Ectodermal cell (in vitro differentiated cells): ENCODE data around the gene OR8G5.
"Not testable (repeated sequence)": the region's sequence is repeated elsewhere in the genome, so short reads cannot be mapped to it uniquely, and the experiment has no call there.

Source experiments
- H3K27ac ChIP-seq: 2 replicates; pipeline ENCODE4 v1.7.0; 2013; ENCODE audit warnings: mild to moderate bottlenecking, low read depth, low read length; ENCODE audit not compliant: insufficient read depth, poor library complexity, severe bottlenecking
- H3K27me3 ChIP-seq: 2 replicates; pipeline ENCODE4 v1.7.0; 2013; ENCODE audit warnings: mild to moderate bottlenecking, low read length; ENCODE audit not compliant: insufficient read depth, control insufficient read depth, poor library complexity, severe bottlenecking
- H3K36me3 ChIP-seq: one replicate; pipeline ENCODE4 v1.7.0; 2013; ENCODE audit warnings: low read length; ENCODE audit not compliant: control insufficient read depth, insufficient read depth
- H3K4me1 ChIP-seq: one replicate; pipeline ENCODE4 v1.7.0; 2013; ENCODE audit warnings: low read length; ENCODE audit not compliant: control insufficient read depth, insufficient read depth
- H3K4me3 ChIP-seq: 2 replicates; pipeline ENCODE4 v1.7.0; 2013; ENCODE audit warnings: low read depth, low read length, control low read depth; ENCODE audit not compliant: insufficient read depth
- H3K9me3 ChIP-seq: 2 replicates; pipeline ENCODE4 v1.7.0; 2013; ENCODE audit warnings: mild to moderate bottlenecking, low read length, moderate library complexity; ENCODE audit not compliant: control insufficient read depth
- whole genome bisulfite sequencing, 2 experiments: methylation state at CpG; one replicate each; pipeline ENCODE4 v1.1.7; 2013; ENCODE audit warnings: missing lambda C conversion rate in 2 of 2; 5-methylcytosine and 5-hydroxymethylcytosine counted together

The OR8G5 gene

DNA sequence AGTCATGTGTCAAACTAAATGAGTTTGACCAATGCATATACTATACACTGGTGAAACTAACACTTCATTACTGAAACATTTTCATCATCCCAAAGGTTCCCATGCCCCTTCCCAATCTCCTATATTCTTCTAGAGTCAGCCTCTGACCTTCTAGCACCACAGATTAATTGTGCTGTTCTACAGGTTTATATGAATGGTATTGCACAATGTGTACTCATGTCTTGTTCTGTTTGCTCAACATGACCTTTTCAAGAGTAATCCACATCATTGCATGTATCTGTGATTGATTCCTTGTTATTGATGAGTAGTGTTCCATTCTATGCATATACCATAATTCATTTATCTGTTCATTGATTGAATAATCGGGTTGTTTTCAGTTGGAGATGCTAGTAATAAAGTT, 22.8 kb upstream of the OR8G5 start:
- no peaks in the 10 kb centered on the region for H3K4me1 ChIP-seq
- no peaks in the 10 kb centered on the region for H3K9me3 ChIP-seq
- WGBS, 2 experiments, result no CpG with 5 or more reads among the region's 1 CpG

GRCh38 chr11:124238512-124238911, 17.7 kb upstream of the OR8G5 start:
- H3K4me1 ChIP-seq, result no peaks in the 10 kb centered on the region
- WGBS, 2 experiments, result 79 to 80% methylated on average over 3 to 5 of the region's 5 CpGs
- no peak overlapping the region for H3K27ac ChIP-seq
- H3K36me3 ChIP-seq, result no peaks in the 10 kb centered on the region
- no peaks in the 10 kb centered on the region for H3K9me3 ChIP-seq
- H3K27me3 ChIP-seq, result no peaks in the 10 kb centered on the region
- H3K4me3 ChIP-seq, result no peak overlapping the region

More for the DNA sequence above, 22.8 kb upstream of the OR8G5 start:
- H3K36me3 ChIP-seq, result no peaks in the 10 kb centered on the region
- H3K27me3 ChIP-seq, result no peaks in the 10 kb centered on the region
- no peak overlapping the region for H3K27ac ChIP-seq
- no peak overlapping the region for H3K4me3 ChIP-seq

DNA sequence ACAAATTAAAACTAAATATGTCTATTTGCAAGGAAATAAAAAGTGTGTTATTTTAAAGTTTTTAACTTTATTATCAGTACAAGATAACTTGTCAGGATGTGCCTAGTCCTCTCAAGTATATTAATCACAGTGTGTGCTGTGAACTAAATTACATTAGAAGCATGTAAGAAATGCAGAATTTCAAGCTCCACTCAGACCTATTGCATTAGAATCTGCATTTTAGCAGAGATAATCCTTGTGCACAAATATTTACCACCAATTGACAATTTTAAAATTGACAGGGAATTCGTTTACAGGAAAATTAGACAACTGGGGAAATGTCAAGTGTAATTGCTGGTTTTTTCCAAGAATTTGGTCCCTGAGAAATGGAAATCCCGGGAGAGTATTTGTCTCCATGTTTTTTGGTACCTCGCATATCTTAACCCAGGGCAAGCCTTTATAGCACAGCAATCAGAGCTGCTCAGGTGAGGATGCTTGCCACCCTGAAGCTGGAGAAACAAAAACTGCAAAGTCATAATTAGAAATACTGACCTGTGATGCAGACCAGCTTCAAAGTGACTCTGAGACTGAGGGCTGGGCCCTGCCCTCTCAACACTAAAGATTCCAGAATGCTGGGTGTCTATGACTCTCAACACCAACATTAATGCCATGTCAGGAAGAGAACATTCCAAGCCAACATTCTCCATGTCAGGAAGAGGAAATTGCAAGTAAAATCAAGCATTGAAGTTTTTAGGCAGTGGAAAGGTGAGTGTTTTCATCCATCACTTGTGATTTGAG, 15.4 kb upstream of the OR8G5 start, which contains the start of gene OR8G1:
OR8G1 (plus strand) TSS at position 475 of the 777 bp plus-strand sequence. CDS start 8,581 bp downstream, outside the sequence.
- H3K27me3 ChIP-seq, result no peaks in the 10 kb centered on the region
- 78 to 87% methylated on average over 3 of the region's 3 CpGs for WGBS, 2 experiments
- H3K4me3 ChIP-seq, result no peak within 1 kb of the TSS
- no peaks in the 10 kb centered on the region for H3K4me1 ChIP-seq
- no peak within 1 kb of the TSS for H3K27ac ChIP-seq
- no peaks in the 10 kb centered on the region for H3K9me3 ChIP-seq
- H3K36me3 ChIP-seq, result no peaks in the 10 kb centered on the region

GRCh38 chr11:124249869-124250268, 6.3 kb upstream of the OR8G5 start:
- not testable (repeated sequence) for H3K9me3 ChIP-seq, H3K27me3 ChIP-seq, H3K36me3 ChIP-seq, H3K4me1 ChIP-seq, H3K4me3 ChIP-seq, H3K27ac ChIP-seq
- WGBS, 2 experiments, result 76 to 86% methylated on average over 3 of the region's 3 CpGs

- not testable (repeated sequence) for H3K27me3 ChIP-seq, H3K27ac ChIP-seq, H3K9me3 ChIP-seq, H3K36me3 ChIP-seq, H3K4me1 ChIP-seq, H3K4me3 ChIP-seq
- 88 to 95% methylated on average over 4 of the region's 4 CpGs for WGBS, 2 experiments
Measured at GRCh38 chr11:124265041-124265440, 8.9 kb downstream of the OR8G5 start.

GRCh38 chr11:124270886-124271285, 14.7 kb downstream of the OR8G5 start:
- H3K27ac ChIP-seq, H3K27me3 ChIP-seq, H3K9me3 ChIP-seq, H3K4me1 ChIP-seq, H3K4me3 ChIP-seq, H3K36me3 ChIP-seq: not testable (repeated sequence)
- 63 to 72% methylated on average over 5 to 7 of the region's 7 CpGs for WGBS, 2 experiments

DNA sequence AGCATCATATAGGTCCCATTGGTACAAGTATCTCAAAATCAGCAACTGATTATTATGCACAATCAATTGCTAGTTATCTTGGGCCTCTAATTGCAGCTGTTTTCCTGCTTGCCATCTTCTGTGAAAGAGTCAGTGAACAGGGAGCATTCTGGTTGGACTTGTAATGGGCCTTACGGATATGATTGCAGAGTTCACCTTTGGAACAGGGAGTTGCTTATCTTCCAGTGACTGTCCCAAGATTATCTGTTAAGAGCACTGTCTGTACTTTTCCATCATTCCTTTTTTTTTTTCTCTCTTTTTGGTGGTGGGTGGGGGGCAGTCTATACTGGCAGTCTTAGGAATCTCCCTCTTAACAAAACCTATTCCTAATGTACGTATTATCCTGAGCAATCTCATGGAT, 17.8 kb downstream of the OR8G5 start:
- Histone ChIP-seq H3K4me3 (no peak overlapping the region), H3K9me3 (no peaks in the 10 kb centered on the region), H3K27ac (no peak overlapping the region), H3K4me1 (no peaks in the 10 kb centered on the region), H3K27me3 (no peaks in the 10 kb centered on the region), H3K36me3 (no peaks in the 10 kb centered on the region)
- whole genome bisulfite sequencing, 2 experiments, result 87 to 95% methylated on average over 2 of the region's 2 CpGs

- H3K4me1 ChIP-seq, result no peaks in the 10 kb centered on the region
- no peaks in the 10 kb centered on the region for H3K9me3 ChIP-seq
- H3K27me3 ChIP-seq, result no peaks in the 10 kb centered on the region
- H3K4me3 ChIP-seq, result no peak overlapping the region
- no peaks in the 10 kb centered on the region for H3K36me3 ChIP-seq
- WGBS, 2 experiments, result 93 to 94% methylated on average over 1 of the region's 1 CpG
- no peak overlapping the region for H3K27ac ChIP-seq
Measured at GRCh38 chr11:124276081-124276480, 19.9 kb downstream of the OR8G5 start.

- Histone ChIP-seq H3K27ac (no peak overlapping the region), H3K4me1 (no peaks in the 10 kb centered on the region), H3K27me3 (no peaks in the 10 kb centered on the region), H3K4me3 (no peak overlapping the region), H3K36me3 (no peaks in the 10 kb centered on the region), H3K9me3 (no peaks in the 10 kb centered on the region)
- WGBS, 2 experiments, result 87 to 91% methylated on average over 3 of the region's 3 CpGs
Measured at GRCh38 chr11:124277207-124277606, 21.0 kb downstream of the OR8G5 start.

- WGBS, 2 experiments, result 71 to 76% methylated on average over 3 of the region's 3 CpGs
- H3K4me3 ChIP-seq, result no peak overlapping the region
- H3K27me3 ChIP-seq, result no peaks in the 10 kb centered on the region
- no peak overlapping the region for H3K27ac ChIP-seq
- H3K36me3 ChIP-seq, result no peaks in the 10 kb centered on the region
- no peaks in the 10 kb centered on the region for H3K9me3 ChIP-seq
- H3K4me1 ChIP-seq, result no peaks in the 10 kb centered on the region
Measured at GRCh38 chr11:124277804-124278203, 21.6 kb downstream of the OR8G5 start.
